GM19468 (cell line): ENCODE results near the gene EFHC1.

Source experiments
- ATAC-seq: cut with Tn5 transposase; IDR thresholded peaks from one replicate; pipeline ENCODE4 v1.9.1; 2021; ENCODE audit warnings: mild to moderate bottlenecking, moderate library complexity, moderate number of reproducible peaks; ENCODE audit not compliant: unreplicated experiment; ENCODE audit errors: extremely low read depth

EFHC1 gene

DNA sequence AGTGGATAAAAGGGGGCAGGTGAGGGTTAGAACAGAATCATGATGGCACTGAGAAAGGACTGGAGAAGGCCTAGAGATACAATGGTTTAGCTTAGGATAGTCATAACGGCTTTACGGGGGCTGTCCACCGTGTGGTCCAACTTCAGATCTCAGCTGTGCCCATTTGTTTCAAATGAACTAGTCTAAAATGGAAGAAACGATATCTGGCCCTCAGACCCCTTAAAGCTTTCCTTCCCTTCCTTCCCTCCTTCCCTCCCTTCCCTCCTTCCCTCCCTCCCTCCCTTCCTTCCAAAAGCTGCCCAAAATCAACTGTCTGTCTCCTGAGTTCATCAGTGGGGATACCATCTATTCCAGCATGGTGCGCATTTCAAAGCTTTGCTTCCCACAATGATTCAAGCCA lies 128.9 kb downstream of the EFHC1 start:
- ATAC-seq = no peak

DNA sequence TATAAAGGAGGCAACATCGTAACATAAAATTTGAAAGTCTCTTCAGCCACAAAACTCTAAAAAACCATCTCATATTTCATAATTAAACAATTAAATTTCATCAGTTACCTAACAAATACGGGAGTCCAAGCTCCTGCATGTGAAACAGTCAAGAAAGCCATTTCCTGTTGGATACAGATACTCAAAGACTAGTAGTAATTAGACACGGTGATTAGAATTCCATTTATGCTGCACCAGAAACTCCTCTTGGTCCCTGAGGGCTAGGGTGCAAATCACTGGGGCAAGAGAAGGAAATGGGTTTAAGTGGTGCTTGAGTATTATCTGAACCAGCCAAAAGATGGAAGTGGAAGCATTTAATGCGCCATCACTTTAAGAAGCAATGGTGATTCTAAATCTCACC lies 129.3 kb downstream of the EFHC1 start:
- ATAC-seq = no peak

DNA sequence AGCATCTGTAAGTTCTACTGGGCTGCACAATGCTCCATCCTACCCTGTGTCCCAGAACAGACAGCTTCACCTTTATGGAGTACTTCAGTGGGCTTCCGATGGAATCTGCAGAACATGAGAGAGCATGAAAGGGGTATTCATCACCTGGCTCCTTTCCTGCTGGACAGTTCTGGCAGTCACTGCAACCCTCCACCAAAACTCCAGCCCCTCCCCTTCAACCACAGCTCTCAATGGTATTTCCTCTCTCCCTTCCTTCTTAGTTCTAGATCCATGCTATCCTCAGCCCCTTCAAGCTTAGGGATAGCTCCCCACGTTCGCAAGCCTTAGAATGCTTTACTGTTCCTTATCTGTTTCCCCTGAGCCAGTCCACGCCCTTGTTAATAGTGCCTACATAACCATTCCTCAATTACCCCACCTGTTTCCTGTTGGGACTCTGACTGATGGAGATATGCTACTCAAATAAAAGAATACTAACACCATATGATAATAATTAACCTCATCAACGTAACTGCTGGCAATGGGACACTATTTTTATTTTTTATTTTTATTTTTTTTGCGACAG lies 130.0 kb downstream of the EFHC1 start:
- ATAC-seq = no peak

DNA sequence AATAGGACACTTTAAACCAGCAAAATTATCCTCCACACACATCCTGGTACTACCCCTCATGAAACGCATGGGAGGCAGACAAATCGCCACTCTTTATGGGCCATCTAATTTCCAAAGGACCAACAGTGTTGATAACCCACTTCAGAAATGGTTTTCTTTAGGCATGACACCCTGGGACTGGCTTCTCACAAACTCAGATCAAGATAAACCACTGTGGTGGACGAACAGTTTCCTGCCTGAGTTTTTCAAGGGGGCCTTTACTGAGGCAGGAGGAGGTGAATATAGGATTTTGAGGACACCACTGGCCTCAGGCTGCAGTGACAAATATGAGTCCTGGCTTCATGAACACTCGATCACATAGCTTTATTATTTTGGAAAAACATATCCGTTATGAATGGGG lies 130.7 kb downstream of the EFHC1 start:
- ATAC-seq = no peak

DNA sequence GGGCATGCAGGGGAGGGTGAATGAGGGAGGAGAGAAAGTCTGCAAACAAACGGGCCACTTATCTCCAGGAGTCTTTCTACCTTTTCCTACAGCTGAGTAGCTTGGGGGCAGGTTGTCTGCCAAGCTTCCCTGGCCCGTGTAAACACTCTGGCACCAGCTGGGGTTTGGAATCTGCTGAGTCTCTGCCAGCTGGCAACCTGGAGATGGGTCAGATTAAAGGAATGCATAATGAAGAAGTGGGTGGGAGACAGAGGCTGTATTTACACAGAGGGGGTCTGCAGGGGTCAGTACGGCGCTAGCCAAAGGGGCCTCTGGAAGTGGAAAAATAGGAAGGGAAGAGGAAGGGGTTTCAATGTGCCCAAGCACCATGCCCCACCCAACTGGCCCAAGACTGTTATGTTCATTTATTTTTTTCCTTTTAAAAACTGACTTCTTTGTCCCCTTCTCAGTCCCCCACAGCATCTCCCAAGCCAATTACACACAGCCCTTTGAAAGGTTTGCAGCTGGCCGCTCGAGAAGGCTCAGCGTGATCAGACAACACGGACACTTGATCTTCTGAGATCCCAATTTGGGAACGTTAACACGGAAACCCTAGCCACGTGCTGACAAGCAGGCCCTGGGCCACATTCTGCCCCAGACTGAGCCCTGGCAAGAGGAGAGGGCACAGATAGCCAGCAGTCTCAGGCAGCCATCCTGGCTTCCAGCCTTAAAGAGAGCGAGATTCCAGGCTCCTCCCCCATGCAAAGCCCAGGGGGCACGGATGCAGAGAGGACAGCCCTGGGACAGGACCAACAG lies 131.5 kb downstream of the EFHC1 start:
- no peak for ATAC-seq

DNA sequence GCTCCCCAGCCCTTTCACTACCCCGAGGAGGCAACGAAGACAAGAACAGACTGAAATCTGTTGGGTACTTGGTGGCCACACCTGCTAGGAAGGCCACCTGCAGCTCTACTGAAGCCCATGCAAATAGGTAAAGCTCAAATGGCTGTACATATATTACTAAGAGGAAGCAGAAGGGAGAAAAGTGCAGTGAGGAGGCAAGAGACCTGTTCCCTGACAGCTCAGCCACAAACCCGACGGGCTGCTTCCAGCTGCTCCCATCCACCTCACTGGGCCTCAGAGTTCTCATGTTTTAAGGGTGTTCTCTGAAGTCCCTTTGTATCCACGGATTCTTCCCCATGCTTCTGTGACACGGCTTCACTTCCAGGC lies 132.1 kb downstream of the EFHC1 start:
- ATAC-seq = peak; percentile 85

DNA sequence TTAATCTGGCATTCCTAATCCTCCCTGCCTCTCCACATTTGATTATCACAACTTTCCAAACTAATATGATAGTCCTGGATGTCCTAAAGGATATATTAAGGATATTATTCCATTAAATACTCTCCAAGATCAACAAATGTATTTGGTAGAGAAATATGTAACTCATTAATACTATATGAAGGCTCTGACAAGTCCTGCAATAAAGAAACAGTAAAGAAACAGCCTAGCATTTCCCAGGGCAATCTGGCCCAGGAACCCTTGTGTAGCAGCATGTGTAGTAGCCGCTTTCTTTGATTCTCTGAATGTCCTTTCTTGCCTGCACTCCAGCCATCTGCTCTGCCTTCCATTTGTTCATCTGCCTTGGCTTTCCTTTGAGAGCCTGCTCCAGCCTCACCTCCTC lies 133.0 kb downstream of the EFHC1 start:
- no peak for ATAC-seq

DNA sequence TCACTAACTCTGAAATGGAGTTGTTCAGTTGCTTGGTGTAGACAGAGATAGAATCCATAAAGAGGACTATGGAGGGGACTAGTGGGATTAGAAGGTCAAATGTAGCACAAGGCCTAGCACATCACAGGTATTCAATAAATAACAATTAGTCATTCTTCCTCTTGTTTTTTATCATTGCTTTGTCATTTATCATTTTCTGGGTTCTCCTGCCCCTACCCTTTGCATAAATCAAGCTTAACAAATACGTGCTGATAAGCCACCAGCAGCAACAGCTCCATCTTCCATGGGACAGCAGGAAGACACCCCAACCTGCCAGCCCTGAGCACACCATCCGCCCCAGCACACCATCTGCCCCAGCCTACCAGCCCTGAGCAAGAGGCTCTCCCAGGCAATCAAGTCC lies 133.6 kb downstream of the EFHC1 start:
- no peak for ATAC-seq

DNA sequence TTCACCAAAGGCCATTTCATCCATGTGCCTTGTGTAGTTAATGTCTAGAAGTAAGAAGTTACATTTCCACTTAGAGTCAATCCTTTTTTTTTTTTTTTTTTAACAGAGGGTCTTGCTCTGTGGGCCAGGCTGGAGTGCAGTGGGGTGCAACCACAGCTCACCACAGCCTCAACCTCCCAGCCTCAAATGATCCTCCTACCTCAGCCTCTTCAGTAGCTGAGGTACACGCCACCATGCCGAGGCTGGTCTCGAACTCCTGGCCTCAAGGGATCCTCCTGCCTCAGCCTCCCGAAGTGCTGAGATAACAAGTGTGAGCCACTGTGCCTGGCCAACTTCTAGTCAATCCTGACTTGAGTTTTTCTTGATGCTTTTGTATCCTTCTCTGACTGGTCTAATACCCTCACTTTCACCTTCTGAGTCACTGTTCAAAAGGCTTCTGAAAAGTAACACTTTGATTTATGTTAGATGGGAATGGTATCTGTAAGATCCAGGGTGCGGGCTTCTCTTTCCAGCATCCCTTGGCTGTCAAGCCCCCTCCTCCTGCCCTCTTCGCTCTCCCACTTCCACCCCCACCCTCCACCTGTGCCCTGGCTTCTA lies 134.6 kb downstream of the EFHC1 start:
- no peak for ATAC-seq

DNA sequence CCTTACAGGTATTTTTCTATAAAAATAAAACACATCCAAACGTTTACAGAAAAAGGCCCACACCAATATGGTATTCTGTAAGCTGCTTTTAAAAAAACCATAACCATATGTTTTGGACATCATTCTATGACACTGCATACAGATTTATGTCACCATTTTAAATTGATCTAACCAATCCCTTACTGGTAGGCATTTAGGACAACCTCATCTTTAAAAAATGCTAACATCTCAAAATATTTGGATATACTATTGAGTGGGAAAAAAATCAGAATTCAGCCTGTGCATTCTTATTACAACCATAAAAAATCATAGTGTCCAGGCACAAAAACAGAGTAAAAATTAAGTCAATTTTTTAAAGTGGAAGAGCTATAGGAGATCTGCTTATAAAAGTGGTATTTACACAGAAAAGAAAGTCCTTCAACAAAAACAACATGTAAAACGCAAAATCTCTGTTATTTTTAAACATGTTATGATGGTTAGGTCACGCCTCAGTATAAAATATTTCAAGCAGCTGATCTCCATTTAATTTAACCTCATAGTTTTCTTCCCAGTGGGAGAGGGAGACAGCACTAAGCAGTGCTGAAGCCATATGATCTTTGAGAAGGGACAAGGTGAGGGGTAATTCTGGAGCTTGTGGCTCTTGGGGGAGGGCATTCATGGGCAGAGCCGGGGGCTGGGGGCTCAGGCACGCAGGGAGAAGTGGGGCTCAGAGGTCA lies 135.5 kb downstream of the EFHC1 start:
- ATAC-seq = no peak

DNA sequence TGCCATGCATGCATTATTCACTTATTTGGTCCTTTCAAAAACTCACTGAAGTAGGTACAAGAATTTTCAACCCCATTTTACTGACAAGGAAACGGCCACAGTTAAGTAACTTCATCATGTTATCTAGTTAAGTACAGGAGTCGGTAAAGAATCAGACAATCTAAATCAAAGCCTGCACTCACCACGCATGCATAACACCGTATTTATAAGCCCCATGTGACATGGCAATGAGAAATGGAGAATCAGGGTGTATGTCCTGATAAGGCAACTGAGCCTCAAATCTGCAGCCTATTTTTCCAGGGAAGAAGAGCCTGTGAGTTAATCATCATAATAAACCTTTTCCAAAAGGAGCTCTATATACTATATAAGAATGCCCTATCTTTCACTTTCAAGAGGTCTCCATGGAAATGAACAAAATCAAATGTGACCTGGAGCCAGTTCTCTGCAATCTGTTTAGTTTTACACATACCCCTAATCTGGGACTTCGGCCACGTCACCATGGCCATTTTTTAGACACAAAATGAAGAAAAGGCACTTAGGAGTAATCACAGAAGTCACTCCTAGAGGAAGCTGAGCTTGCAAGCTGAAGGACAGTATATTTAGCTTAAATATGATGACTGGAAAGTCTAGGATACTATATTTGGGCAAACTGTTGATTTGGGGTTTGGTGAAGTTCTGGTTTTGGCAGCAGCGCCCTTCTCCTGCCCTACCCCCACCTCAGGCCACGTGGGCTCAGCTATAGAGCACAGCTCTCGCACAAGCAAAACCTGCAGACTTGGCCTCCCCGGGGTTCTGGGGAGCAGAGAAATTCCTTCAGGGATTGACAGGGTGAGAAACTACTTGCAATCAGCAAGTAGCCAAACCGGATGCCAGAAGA lies 137.5 kb downstream of the EFHC1 start:
- ATAC-seq = no peak

DNA sequence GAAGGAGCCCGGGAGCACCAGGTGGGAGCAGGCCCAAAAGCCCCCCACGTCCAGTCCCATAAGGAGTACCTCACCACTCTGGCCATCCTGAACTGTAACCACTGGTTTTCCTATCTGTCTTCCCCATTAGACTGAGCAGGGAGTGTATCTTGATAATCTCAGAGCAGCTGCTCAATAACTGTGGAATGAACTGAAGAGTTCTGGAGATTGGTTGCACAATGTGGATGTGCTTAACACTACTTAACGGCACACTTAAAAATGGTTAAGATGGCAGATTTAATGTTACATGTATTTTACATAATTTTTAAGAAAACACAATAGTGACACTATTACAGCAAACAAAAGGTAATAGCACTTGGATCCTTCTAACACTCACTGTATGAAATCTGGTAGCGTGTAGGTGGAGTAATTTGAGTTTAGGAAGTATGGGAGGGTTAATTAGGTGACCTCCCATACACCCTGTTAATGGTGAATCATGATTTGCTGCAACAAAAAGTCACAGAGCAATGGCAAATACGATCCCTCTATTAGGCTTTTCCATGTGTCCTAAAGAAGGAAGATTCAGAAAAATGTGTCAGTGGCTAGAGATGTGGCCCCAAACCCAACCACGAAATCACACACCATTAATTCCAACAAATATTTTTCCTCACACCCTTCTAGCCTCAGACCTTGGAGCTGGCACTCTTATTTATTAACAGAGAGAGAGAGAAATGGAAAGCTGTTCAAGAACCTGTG lies 138.3 kb downstream of the EFHC1 start:
- no peak for ATAC-seq

DNA sequence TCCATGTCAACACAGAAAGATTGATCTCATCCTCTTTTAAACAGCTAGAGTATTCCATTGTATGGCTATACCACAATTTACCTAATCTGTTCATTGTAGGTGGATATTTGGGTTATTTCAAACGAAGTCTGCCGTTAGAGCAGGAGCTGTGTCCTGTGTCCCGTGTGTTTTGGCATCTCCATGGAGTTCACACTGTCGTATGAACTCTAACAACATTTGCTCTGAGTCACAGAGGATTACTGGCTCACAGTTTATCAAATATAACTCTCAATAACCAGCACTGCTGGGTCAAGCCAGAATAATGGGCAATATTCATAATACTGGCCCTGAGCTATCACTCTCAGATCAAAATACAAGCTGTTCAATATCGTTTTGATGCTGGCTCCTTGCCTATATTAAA lies 140.3 kb downstream of the EFHC1 start:
- no peak for ATAC-seq

DNA sequence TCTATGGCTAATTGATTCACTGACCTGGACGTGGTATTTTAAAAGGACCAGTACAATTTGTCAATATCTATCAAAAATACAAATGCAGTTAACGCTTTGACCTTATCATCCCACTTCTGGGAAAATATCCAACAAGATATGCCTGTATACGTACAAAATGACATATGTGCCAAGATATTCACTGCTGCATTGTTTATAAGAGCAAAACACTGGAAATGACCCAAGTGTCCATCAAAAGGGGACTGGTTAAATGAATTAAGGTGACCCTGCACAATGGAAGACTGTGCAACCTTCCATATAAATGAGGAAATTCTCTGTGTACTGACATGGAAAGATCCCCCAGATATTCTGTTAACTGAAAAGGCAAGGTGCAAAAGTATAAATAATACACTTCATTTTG lies 142.8 kb downstream of the EFHC1 start:
- no peak for ATAC-seq

DNA sequence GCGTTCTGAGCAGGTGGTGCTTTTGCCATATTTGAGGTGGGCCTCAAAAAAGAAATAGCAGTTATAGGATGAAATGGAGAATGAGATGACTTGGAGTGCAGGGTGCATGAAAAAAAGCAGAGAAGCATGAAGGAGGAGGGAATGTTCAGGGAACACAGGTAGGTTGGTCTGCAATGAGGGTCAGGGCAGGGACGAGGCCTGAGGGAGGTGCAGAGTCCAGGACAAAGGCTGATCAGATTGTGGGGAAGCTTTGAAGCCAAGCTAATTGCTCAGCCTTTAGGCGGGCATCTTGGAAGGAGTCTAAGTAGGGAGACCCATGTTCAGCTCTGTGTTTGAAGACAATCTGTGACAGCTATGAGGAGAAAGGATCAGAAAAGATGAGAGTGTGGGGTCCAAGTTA lies 144.7 kb downstream of the EFHC1 start:
- no peak for ATAC-seq

DNA sequence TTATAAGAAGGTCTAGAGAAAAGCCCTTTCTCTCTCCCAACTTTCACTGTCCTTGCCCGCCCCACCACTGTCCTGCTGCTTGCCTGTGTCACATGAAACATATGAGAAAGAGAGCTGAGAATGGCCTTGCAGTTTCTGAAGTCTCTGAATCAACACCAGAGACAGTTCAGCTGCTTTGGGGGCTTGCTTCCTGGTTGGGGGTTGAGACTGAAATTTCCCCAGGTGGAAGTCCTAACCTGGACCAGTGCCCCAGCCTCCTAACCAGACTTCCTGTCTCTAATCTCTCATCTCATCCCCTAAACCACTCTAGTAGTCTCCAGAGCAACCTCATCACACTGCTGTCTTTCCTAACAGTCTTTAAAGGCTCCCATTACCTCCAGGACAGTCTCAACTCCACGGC lies 146.1 kb downstream of the EFHC1 start:
- ATAC-seq = peak; percentile 68

DNA sequence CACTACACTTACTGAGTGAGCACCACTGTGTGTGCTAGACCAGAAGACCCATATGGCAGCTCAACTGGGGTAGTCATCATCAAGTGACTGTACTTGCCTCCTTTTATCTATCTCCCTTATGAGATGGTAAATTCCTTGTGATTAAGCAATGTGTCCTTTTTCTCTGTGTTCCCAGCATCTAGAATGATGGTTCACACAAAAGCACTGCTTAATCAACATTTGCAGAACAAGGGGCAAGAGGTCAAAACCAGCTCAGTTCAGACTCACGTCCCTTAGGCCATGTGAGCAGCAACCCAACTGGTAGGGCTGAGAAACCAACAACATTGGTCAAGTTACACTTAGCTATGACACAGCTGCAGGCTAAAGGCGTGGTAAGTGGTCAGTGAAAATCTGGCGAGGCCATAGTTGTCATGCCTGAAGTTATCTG lies 146.7 kb downstream of the EFHC1 start:
- no peak for ATAC-seq

DNA sequence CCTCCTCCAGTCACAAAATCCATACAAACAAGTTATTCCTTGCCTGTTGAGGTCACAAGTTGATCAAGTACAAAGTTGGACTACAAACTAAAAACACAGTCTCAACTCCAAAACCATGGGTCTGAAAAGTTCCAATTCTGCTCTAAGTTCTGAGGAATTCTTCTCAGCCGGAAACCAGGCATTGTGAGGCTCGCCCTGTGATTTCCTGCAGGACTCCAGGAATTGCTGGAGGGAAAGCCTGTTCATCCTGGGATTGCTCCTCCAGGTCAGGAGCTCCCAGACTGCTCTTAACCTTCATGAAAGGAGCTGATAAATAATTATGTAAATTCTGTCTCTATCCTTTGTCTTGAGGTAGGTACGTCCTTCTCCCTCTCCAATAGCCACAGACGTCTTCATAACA lies 148.2 kb downstream of the EFHC1 start:
- ATAC-seq = no peak

DNA sequence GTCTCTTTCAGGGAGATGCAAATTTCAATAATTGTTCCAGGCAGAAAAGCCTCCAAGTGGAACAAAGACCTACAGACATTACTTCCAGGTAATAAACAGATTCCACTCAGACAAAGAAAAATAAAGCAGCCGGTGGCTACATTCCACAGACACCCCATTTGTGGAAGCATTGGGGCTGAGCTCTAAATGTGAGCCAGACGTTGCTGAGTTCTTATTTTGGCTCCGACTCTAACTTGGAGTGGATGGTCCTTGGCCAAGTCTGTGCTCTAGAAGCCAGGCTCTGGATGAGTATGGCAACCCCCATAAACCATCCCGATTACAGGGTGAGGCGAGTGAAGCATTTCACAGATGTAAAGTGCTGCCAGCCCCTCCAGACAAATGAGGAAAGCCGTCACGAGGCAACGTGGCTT lies 150.2 kb downstream of the EFHC1 start:
- ATAC-seq = no peak
